ENCODE data around the gene RALY.
"Not testable (repeated sequence)": the region's sequence is repeated elsewhere in the genome, so short reads cannot be mapped to it uniquely, and the experiment has no call there.

The RALY gene

GRCh38 chr20:34129518-34130162 is 135.9 kb downstream of the RALY start:
- DNase-seq (ENCODE audit: low read depth), result peak; percentile 85
- H3K4me3 ChIP-seq (ENCODE audit: low read depth, low read length), result no peak overlapping the region
- TF ChIP-seq CTCF (conservative IDR thresholded peaks at IDR 0.05; ENCODE audit: low read depth, low read length), result peak; percentile 85

- no peak for TF ChIP-seq CTCF (conservative IDR thresholded peaks at IDR 0.05; ENCODE audit: low read depth, low read length)
- no peak for DNase-seq (ENCODE audit: low read depth)
- H3K4me3 ChIP-seq (ENCODE audit: low read depth, low read length), result no peak overlapping the region
Observed at GRCh38 chr20:34131491-34131890, 137.8 kb downstream of the RALY start.

- not testable (repeated sequence) for H3K4me3 ChIP-seq (ENCODE audit: low read depth, low read length); DNase-seq (ENCODE audit: low read depth)
Observed at GRCh38 chr20:34132491-34132890, 138.8 kb downstream of the RALY start.

- not testable (repeated sequence) for DNase-seq (ENCODE audit: low read depth)
Observed at GRCh38 chr20:34132943-34133342, 139.2 kb downstream of the RALY start.

GRCh38 chr20:34133365-34133860 is 139.7 kb downstream of the RALY start:
- DNase-seq (ENCODE audit: low read depth); H3K4me3 ChIP-seq (ENCODE audit: low read depth, low read length): not testable (repeated sequence)

More at GRCh38 chr20:34132943-34133342, 139.2 kb downstream of the RALY start:
- H3K4me3 ChIP-seq (ENCODE audit: low read depth, low read length), result not testable (repeated sequence)

All from choroid plexus epithelial cell (primary cell).